SKM-1 treated with dmso at 0.1 percent for 144 hours (cell line): ENCODE data around the gene RAD54L2.
"Not testable (repeated sequence)": the region's sequence is repeated elsewhere in the genome, so short reads cannot be mapped to it uniquely, and the experiment has no call there.

ENCODE experiments used
- DNase-seq: peaks from one replicate; lab custom pipeline; 2025; ENCODE audit not compliant: unreplicated experiment; lab: John Stamatoyannopoulos, UW

RAD54L2 gene

DNA sequence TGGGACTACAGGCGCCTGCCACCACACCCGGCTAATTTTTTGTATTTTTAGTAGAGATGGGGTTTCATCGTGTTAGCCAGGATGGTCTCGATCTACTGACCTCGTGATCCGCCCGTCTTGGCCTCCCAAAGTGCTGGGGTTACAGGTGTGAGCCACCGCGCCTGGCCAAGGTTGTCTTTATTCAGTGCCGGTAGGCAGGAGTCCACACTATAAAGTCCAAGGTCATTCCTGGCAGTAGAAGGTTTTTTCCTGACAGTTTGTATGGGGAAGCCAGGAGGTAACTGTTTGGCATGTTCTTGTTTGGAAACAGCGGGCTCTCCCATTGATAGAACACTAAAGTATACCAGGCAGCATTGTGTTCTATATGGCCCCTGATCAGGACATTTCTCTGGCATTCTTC lies 4.1 kb downstream of the RAD54L2 start:
- DNase-seq: not testable (repeated sequence)

DNA sequence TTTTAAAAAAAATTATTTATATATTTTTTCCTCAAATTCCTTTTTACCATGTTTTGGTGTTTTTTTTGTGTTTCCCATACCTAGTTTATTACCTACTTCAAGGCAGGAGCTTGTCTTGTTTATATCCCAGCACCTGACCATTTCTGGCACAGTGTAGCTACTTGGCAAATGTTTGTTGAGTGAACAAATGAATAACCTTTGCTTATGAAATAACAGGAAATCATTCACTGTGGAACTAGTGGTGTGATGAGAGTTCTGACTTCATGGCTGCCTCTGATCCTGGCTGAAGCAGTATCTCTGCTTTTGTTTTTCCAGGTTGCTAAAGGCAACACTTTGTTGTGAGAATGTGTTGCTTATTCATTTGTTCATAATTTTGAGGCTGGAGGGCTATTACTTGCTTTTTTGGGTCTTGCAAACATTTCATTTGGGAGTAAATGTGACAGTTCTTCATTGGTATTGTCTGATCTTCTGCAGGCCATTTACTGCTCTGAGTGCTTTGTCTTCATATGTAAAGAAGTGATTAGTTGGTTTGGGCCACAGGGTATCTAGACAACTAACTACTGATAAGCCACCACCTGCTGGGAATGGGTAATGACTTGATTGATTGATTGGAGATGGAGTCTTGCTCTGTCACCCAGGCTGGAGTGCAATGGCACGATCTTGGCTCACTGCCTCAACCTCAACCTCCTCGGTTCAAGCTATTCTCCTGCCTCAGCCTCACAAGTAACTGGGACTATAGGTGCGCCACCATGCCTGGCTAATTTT lies 5.7 kb downstream of the RAD54L2 start:
- no peak for DNase-seq

DNA sequence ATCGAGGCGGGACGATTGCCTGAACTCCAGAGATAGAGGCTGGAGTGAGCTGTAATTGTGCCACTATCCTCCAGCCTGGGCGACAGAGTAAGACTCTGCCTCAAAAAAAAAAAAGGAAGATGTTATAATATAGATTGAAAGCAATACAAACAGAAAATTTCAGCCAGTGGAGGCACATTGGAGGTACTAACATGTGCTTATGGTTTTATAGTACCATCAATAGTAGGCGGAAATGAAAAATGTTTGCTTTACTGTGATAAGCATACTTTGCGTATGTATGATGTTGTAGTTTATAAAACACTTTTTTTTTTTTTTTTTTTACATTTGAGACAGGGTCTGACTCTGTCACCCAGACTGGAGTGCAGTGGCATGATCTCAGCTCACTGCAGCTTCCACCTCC lies 8.8 kb downstream of the RAD54L2 start:
- no peak for DNase-seq

DNA sequence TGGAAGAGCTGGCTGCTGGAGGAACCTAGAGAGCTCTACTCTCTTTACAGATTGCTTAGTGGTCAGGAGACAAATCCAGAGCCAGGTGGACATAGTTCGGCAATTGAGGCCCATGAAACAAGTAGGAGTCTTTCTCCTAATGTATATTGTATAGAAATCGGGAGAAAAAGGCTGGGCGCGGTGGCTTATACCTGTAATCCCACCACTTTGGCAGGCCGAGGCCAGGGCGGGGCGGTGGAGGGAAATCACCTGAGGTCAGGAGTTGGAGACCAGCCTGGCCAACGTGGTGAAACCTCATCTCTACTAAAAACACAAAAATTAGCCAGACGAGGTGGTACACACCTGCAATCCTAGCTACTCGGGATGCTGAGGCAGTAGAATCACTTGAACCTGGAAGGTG lies 10.8 kb downstream of the RAD54L2 start:
- DNase-seq: no peak

DNA sequence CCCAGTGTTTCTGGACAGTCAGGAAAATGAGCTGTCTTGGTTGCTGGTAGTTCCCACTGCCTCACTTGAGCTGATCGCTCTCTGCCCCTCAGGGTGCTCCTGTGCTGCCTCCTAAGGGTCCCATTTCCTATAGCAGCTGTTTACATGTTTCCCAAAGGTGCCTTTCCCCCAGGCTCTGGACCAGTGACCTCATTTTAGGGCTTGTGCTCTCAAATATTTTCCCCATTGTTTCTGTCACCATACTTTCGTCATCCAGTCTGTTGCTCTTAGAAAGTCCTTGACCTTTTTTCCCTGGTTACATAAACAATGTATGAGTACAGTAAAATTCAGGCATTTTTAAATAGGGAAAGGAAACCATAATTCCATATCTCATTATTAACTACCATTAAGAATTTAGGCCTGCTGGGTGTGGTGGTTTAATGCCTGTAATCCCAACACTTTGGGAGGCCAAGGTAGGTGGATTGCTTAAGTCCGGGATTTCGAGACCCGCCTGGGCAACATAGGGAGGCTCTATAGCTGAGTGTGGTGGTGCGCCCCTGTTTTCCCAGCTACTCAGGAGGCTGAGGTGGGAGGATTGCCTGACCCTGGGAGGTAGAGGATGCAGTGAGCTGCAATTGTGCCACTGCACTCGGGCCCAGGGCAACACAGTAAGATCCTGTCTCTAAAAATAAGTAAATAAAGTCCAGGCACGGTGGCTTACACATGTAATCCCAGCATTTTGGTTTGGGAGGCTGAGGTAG lies 11.7 kb downstream of the RAD54L2 start:
- DNase-seq: no peak

DNA sequence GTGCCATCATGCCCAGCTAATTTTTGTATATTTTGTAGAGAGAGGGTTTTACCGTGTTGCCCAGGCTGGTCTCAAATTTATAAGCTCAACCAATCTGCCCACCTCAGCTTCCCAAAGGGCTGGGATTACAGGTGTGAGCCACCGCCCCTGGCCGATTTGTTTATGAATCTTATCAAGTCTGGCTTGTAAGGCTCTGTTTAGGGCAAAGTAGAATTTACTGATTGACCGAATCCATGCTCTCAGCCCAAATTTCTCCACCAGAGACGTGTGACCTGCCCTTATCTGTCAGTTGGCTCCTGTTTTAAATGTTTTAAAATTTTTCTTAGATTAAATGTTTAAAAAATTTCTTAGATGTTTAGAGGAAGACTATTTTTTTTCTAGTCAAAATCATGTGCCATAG lies 19.5 kb downstream of the RAD54L2 start:
- DNase-seq: no peak

DNA sequence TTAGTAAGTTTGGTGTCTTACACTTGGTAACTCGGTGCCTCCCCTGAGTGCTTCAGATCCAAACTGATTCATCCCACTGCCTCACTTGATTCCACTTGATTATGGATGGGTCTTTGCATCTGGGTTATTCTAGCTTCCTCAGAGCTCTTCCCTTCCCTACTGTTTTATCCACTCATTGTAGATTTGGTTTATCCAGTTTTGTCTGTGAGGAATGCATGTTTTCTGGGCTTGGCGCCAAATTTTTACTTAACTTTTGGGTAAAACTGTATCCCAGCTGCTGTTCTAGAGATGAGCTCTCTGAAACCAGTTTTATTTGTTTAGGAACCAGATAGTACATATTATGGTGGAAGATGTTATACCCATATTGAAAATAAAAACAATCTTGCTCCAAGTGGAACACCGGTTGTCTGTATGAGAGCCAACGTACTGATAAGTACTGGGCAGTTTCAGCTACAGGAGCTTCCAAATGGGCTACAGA lies 20.9 kb downstream of the RAD54L2 start:
- DNase-seq: no peak

DNA sequence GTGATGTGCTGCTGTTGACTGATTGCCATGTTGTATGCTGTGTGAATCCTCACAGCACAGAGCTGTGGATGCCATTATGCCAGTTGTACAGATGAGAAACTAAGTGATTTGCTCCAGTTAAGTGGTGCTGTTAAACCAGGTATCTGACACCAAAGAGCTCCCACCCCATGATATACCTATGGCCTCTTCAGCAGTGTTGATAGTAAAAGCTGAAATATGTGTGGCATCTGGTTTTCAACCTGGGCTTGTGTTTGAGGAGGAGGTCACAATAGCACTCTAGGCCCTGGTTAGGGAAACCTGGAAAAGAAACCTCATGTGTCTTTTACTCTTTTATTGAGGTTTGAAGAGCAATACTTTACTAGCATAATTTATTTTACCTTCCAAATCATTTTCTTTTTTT lies 21.4 kb downstream of the RAD54L2 start:
- no peak for DNase-seq

DNA sequence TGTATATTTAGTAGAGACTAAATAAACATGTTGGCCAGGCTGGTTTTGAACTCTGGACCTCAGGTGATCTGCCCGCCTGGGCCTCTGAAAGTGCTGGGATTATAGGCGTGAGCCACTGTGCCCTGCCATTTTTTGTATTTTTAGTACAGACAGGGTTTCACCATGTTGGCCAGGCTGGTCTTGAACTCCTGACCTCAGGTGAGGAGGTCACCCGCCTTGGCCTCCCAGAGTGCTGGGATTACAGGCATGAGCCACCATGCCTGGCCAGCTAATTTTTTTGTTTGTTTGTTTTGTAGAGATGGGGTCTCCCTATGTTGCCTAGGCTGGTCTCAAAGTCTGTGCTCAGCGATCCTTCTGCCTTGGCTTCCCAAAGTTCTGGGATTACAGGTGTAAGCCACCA lies 23.9 kb downstream of the RAD54L2 start:
- DNase-seq: not testable (repeated sequence)

DNA sequence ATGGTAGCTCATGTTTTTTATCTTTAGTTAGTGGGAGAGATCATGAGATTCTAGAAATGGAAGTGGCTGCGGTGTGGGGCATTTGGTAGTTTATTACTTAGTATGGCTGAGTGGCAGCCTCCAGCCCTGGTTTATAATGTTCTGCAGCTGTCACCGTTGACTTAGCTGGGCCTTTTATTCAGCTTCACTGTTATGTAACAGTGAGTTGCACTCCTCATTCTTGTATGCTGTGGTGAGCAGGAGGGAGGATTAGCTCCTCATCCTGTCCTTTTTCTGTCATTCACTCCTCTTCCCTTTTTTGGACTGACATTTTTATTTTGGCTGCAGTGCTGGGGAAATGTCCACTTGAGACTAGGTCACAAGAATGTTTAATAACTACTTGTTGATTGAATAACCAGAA lies 29.5 kb downstream of the RAD54L2 start:
- peak; percentile 15 for DNase-seq

DNA sequence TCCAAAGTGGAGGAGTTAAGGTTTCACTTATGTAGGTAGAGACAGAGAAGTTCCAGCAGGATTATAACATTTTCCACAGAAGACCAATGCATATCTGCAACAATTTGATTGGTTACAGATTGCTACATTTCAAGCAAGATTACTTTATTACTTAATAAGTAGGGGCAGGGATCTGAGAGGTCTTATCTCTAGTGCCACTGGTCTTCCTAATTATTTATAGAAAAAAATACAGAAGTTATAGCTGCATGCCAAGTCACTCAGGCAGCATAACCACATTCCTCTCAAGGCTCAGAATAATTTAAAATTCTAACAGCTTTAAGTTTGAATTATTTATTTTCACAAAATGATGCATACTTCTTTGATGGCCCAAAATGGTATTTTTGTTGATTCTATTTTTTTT lies 30.5 kb downstream of the RAD54L2 start:
- no peak for DNase-seq

DNA sequence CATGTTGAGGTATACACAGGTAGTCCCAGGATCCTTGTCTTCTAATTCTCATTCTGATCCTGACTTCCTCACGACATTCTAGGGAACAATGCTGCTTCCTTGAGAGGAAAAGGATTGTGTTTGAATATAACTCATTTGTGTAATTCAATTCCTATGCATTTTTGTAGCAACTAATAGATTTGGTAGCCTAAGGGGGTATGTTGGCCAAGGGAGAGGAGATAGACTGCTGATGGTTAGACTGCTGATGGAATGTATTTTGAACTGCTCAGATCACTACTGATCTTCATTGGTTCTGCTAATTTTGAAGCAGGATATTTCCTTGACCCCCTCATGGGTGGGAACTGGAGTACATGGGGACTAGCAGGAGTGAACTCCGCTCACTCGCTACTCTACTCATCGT lies 39.7 kb downstream of the RAD54L2 start:
- no peak for DNase-seq

DNA sequence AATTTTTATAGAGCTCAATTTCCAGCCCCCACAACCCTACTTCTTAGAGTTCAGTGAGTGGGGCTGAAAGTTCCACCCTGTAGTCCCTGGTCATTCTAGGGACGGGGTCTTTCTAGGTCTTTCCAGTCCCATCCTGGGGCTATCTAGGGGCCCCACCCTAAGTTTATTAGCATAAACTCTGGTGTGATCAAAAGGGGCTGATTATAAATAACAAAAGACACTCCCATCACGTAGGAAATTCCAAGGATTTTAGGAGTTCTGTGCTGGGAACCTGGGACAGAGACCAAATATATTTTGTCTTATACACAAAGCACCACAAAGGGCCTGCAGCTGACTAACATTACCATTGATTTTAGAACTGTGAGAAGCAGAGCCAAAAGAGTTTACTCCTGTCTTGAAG lies 41.9 kb downstream of the RAD54L2 start:
- DNase-seq: no peak

DNA sequence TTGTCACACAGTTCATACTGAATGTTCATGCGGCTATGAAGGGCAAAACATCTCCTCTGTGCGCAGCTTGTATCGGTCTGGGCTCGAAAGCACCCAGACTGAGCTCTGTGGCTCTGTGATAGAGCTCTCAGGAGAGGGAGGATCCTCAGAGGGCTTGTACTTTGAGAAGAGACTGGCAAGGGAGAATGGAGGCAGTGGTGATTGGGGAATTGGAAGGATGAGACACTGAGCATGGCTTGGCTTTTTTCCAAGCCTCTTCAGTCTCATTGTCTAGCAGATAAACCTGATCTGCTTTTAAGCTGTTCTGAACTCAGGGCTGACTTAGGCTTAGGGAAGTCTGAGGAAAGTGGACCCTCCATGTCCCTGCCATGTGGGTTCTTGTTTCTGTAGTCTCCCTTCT lies 43.0 kb downstream of the RAD54L2 start:
- no peak for DNase-seq

DNA sequence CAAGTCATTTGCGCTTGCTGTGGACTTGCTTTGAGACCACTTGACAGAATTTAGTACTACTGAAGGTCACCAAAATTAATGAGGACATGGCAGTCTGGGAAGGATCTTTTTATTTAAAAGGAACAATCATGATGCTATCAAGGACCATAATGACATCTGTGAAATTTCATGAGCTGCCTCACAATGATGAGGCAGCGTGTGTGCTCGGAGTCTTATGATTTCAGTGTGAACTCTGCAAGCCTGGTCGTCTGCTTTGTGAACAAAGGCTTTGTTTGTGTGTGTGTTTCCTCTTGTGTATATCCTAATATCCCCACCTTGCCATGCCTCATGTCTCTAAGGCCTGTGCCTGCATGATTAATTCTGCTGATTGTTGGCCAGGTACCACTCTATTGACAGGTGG lies 46.7 kb downstream of the RAD54L2 start:
- no peak for DNase-seq

DNA sequence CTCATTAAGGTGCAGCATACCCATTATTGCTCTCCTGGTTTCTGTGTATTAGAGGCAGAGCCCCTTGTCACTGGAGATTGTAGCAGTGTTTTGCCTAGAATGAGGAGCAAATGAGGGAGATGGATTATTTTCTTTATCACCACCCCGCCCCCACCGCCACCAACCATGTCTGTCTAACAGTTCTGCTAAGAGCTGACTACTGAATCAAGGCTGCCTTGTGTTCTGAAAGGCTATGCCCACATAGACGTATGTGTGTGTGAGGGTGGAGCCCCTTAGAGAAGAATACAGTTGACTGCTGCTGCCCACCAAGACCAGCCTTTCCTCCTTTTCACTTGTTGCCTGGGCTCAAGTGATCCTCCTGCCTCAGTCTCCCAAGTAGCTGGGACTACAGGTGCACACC lies 47.4 kb downstream of the RAD54L2 start:
- no peak for DNase-seq
